AG08396 (cell line): ENCODE data around the gene OR8B8.
"Not testable (repeated sequence)": the region's sequence is repeated elsewhere in the genome, so short reads cannot be mapped to it uniquely, and the experiment has no call there.

Experiments
- DNase-seq: peaks from one replicate; pipeline ENCODE4 v3.0.0; 2012; ENCODE audit warnings: low spot score, mixed read lengths

Gene OR8B8

GRCh38 chr11:124441519-124441918 lies 4.0 kb downstream of the OR8B8 start:
- no peak for DNase-seq

DNA sequence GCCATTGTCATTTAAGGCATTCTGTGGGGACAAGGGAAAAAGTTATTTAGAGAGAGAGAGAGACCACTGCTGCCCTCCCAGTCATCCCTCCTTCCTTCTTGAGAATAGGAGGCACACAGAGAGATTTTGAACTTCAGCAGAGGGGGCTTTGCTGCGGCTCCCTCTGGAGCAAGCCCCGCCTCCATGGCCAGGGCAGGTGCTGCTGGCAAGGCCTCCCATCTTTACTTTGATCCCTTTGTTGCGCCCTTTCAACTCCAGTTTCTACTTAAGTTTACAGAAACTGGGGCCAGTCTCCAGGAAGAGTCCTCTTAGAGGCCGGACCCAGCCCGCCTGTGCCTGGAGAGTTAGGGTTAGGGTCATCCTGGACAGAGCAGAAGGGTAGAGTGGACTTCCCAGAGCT lies 4.4 kb downstream of the OR8B8 start:
- DNase-seq: no peak

- DNase-seq: no peak
Measured at GRCh38 chr11:124440608-124441007, 4.9 kb downstream of the OR8B8 start.

- no peak for DNase-seq
Measured at GRCh38 chr11:124434699-124435098, 10.8 kb downstream of the OR8B8 start.

GRCh38 chr11:124429599-124429998 lies 15.9 kb downstream of the OR8B8 start:
- DNase-seq: no peak

DNA sequence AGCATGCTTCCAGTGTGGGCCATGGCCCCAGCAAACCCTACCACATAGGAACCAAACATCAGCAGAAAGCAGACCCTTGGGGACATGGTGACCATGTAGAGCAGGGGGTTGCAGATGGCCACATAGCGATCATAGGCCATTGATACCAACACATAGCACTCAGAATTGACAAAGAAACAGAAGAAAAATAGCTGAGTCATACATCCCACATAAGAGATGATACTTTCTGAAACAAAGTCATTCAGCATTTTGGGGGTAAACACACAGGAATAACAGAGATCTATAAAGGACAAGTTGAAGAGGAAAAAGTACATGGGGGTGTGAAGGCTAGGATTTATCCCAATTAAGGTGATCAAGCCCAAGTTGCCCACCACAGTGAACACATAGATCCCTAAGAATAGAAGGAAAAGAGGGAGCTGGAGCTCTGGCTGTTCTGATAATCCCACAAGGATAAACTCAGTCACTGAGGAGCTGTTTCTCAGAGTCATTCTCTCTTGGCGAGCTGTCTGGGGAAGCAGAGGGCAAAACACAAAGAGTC lies 21.0 kb downstream of the OR8B8 start, which contains the start of gene OR8B4:
TSS of gene OR8B4 (minus strand) at position 488 of the 538 bp plus-strand sequence. CDS start at position 488, 0 bp downstream.
- no peak for DNase-seq

- DNase-seq: no peak
Measured at GRCh38 chr11:124421043-124421442, 24.5 kb downstream of the OR8B8 start.

- peak; percentile 27 for DNase-seq
Measured at GRCh38 chr11:124415356-124415923, 30.1 kb downstream of the OR8B8 start.

DNA sequence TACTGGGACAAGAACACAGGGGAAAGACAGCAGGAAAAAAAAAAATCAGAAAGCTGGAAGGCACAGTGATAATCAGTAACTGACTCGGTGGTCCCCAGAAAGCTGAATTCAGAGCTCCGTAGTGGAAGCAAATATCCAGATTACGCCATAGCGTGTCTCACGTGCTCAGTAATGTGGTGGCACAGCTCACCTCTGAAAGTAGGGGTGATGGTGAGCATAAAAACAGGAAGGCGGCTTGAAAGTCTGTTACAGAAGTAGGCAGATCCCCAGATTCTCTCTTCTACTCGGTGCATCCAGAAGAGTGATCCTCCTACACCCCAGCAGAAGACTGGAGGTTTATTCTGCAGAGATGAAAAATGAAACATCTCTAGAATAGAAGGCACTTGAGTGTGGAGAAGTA lies 35.6 kb downstream of the OR8B8 start:
- DNase-seq: no peak

GRCh38 chr11:124405581-124405980 lies 39.9 kb downstream of the OR8B8 start:
- no peak for DNase-seq

DNA sequence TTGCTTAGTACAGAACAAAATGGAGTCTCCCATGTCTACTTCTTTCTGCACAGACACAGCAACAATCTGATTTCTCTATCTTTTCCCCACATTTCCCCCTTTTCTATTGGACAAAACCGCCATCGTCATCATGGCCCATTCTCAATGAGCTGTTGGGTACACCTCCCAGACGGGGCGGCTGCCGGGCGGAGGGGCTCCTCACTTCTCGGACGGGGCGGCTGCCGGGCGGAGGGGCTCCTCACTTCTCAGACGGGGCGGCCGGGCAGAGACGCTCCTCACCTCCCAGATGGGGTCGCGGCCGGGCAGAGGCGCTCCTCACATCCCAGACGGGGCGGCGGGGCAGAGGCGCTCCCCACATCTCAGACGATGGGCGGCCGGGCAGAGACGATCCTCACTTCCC lies 42.3 kb downstream of the OR8B8 start:
- DNase-seq: not testable (repeated sequence)

GRCh38 chr11:124402326-124402922 lies 43.1 kb downstream of the OR8B8 start:
- peak; percentile 83 for DNase-seq

DNA sequence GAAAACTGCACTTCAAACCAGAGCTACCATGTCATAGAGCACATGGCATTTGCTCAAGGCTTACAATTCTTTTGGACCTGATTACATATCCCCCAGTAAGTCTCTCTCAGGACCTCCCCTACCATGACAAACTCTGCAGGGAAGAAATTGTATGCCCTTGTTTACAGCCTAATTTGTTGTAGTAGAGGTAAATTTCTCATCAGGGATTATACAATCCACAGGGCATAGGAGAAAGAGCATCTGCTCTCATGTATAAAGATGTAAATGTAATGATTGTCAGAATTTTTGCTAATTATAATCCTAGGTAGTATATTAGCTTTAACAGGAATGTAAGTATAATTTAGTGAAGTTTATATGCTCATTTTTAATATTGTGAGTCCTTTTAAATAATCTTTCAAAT lies 46.6 kb downstream of the OR8B8 start, which contains the start of gene OR8B3:
TSS of gene OR8B3 (minus strand) at position 101 of the 400 bp plus-strand sequence. CDS start 1,673 bp downstream, outside the sequence.
- DNase-seq: no peak

DNA sequence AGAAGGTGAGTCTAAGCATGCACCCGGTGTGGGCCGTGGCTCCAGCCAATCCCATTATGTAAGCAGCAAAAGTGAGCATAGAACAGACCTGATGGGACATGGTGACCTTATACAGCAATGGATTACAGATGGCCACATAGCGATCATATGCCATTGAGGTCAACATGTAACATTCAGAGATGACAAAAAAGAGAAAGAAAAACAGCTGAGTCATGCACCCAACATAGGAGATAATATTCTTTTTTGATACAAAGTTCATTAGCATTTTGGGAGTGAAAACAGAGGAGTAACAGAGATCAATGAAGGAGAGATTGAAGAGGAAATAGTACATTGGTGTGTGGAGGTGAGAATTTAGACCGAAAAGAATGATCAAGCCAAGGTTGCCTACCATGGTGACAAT lies 48.6 kb downstream of the OR8B8 start:
- DNase-seq: not testable (repeated sequence)

DNA sequence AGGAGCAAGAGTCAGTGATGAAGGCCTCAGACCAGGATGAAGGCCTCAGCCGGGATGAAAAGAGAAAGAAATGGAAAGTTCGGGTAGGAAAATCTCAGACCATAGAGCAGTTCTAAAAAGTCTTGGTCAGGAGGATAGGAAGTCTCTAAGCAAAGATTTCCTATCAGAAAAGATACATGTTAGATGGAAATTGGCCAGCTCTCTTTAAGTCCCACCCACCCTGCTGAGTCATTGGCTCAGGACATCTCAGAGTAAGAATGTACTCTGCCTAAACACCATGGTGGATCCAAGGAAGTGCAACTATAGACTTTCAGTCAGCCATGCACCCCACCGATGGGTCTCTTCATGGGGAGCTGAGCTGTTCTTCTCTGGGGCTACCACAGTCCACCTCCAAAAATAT lies 51.1 kb downstream of the OR8B8 start:
- DNase-seq: no peak
